ENCODE measurements around the gene CTNNA1. TPM values are rescaled to one million over a fixed set of nuclear protein-coding genes. Genes with fewer than 3 reads are reported as not detected.
"Not testable (repeated sequence)": the region's sequence is repeated elsewhere in the genome, so short reads cannot be mapped to it uniquely, and the experiment has no call there.

CTNNA1 gene
- total RNA-seq, 2 experiments from 2014 or later, result 58.1 to 69.7 TPM

GRCh38 chr5:138803935-138804334 lies 50.7 kb downstream of the CTNNA1 start:
- H3K27me3 Mint-ChIP-seq, result peaks cover 65% of the 10 kb centered on the region

GRCh38 chr5:138805096-138805495 lies 51.9 kb downstream of the CTNNA1 start:
- H3K9me3 Mint-ChIP-seq, result peaks cover 5% of the 10 kb centered on the region
- H3K27ac Mint-ChIP-seq, result no peak overlapping the region
- H3K4me1 Mint-ChIP-seq, result peaks cover 8% of the 10 kb centered on the region

More at GRCh38 chr5:138803935-138804334, 50.7 kb downstream of the CTNNA1 start:
- Mint-ChIP-seq H3K36me3 (peaks cover 7% of the 10 kb centered on the region), H3K9me3 (peaks cover 5% of the 10 kb centered on the region), H3K4me3 (no peak overlapping the region), H3K27ac (no peak overlapping the region), H3K4me1 (peaks cover 8% of the 10 kb centered on the region)
- DNase-seq, result no peak

GRCh38 chr5:138807182-138807581 lies 54.0 kb downstream of the CTNNA1 start:
- DNase-seq, result no peak
- Mint-ChIP-seq H3K27ac (no peak overlapping the region), H3K9me3 (peaks cover 5% of the 10 kb centered on the region), H3K36me3 (peaks cover 8% of the 10 kb centered on the region), H3K27me3 (peaks cover 40% of the 10 kb centered on the region), H3K4me1 (peaks cover 8% of the 10 kb centered on the region), H3K4me3 (no peak overlapping the region)

More at GRCh38 chr5:138805096-138805495, 51.9 kb downstream of the CTNNA1 start:
- H3K4me3 Mint-ChIP-seq, result no peak overlapping the region
- DNase-seq, result no peak
- H3K27me3 Mint-ChIP-seq, result peaks cover 56% of the 10 kb centered on the region
- H3K36me3 Mint-ChIP-seq, result peaks cover 7% of the 10 kb centered on the region

GRCh38 chr5:138809391-138809790 lies 56.2 kb downstream of the CTNNA1 start:
- Mint-ChIP-seq H3K27me3 (peaks cover 24% of the 10 kb centered on the region), H3K4me3 (no peak overlapping the region), H3K36me3 (peaks cover 8% of the 10 kb centered on the region), H3K9me3 (peaks cover 5% of the 10 kb centered on the region), H3K27ac (no peak overlapping the region), H3K4me1 (peaks cover 8% of the 10 kb centered on the region)
- DNase-seq, result no peak

- DNase-seq, H3K36me3 Mint-ChIP-seq, H3K4me1 Mint-ChIP-seq, H3K9me3 Mint-ChIP-seq, H3K4me3 Mint-ChIP-seq, H3K27ac Mint-ChIP-seq: not testable (repeated sequence)
- peaks cover 17% of the 10 kb centered on the region for H3K27me3 Mint-ChIP-seq
Measured at GRCh38 chr5:138810861-138811260, 57.6 kb downstream of the CTNNA1 start.

GRCh38 chr5:138815529-138815928 lies 62.3 kb downstream of the CTNNA1 start:
- peaks cover 2% of the 10 kb centered on the region for H3K36me3 Mint-ChIP-seq
- H3K27me3 Mint-ChIP-seq, result no peaks in the 10 kb centered on the region
- no peak for DNase-seq
- no peak overlapping the region for H3K27ac Mint-ChIP-seq
- H3K4me1 Mint-ChIP-seq, result no peaks in the 10 kb centered on the region
- H3K4me3 Mint-ChIP-seq, result no peak overlapping the region
- H3K9me3 Mint-ChIP-seq, result no peaks in the 10 kb centered on the region

GRCh38 chr5:138817241-138817640 lies 64.0 kb downstream of the CTNNA1 start:
- H3K36me3 Mint-ChIP-seq, result peaks cover 2% of the 10 kb centered on the region
- peaks cover 11% of the 10 kb centered on the region for H3K27me3 Mint-ChIP-seq
- DNase-seq, result no peak

GRCh38 chr5:138819081-138819480 lies 65.9 kb downstream of the CTNNA1 start:
- Mint-ChIP-seq H3K27ac (no peak overlapping the region), H3K9me3 (no peaks in the 10 kb centered on the region), H3K36me3 (peaks cover 2% of the 10 kb centered on the region), H3K4me1 (no peaks in the 10 kb centered on the region), H3K27me3 (peaks cover 25% of the 10 kb centered on the region), H3K4me3 (no peak overlapping the region)
- DNase-seq, result no peak

More at GRCh38 chr5:138817241-138817640, 64.0 kb downstream of the CTNNA1 start:
- H3K9me3 Mint-ChIP-seq, result no peaks in the 10 kb centered on the region
- no peaks in the 10 kb centered on the region for H3K4me1 Mint-ChIP-seq
- H3K4me3 Mint-ChIP-seq, result no peak overlapping the region
- no peak overlapping the region for H3K27ac Mint-ChIP-seq

- H3K9me3 Mint-ChIP-seq, result no peaks in the 10 kb centered on the region
- no peak for DNase-seq
- H3K27ac Mint-ChIP-seq, result no peak overlapping the region
- no peaks in the 10 kb centered on the region for H3K36me3 Mint-ChIP-seq
- H3K27me3 Mint-ChIP-seq, result peaks cover 26% of the 10 kb centered on the region
- H3K4me1 Mint-ChIP-seq, result peaks cover 4% of the 10 kb centered on the region
- no peak overlapping the region for H3K4me3 Mint-ChIP-seq
Measured at GRCh38 chr5:138820695-138821094, 67.5 kb downstream of the CTNNA1 start.

- no peak overlapping the region for H3K27ac Mint-ChIP-seq
- H3K4me1 Mint-ChIP-seq, result peaks cover 4% of the 10 kb centered on the region
- no peaks in the 10 kb centered on the region for H3K9me3 Mint-ChIP-seq
- no peak for DNase-seq
- peaks cover 30% of the 10 kb centered on the region for H3K27me3 Mint-ChIP-seq
- H3K4me3 Mint-ChIP-seq, result no peak overlapping the region
- H3K36me3 Mint-ChIP-seq, result peaks cover 7% of the 10 kb centered on the region
Measured at GRCh38 chr5:138824516-138824915, 71.3 kb downstream of the CTNNA1 start.

- H3K36me3 Mint-ChIP-seq, result peaks cover 7% of the 10 kb centered on the region
- H3K27ac Mint-ChIP-seq, result no peak overlapping the region
- H3K9me3 Mint-ChIP-seq, result no peaks in the 10 kb centered on the region
- peaks cover 4% of the 10 kb centered on the region for H3K4me1 Mint-ChIP-seq
- H3K27me3 Mint-ChIP-seq, result peaks cover 30% of the 10 kb centered on the region
- no peak overlapping the region for H3K4me3 Mint-ChIP-seq
- peak; percentile 4 for DNase-seq
Measured at GRCh38 chr5:138824924-138825863, 72.0 kb downstream of the CTNNA1 start.

- no peaks in the 10 kb centered on the region for H3K9me3 Mint-ChIP-seq
- H3K4me3 Mint-ChIP-seq, result no peak overlapping the region
- peaks cover 7% of the 10 kb centered on the region for H3K36me3 Mint-ChIP-seq
- DNase-seq, result no peak
- peaks cover 7% of the 10 kb centered on the region for H3K27me3 Mint-ChIP-seq
- H3K4me1 Mint-ChIP-seq, result peaks cover 6% of the 10 kb centered on the region
- H3K27ac Mint-ChIP-seq, result no peak overlapping the region
Measured at GRCh38 chr5:138828556-138828955, 75.3 kb downstream of the CTNNA1 start.

GRCh38 chr5:138829341-138829740 lies 76.1 kb downstream of the CTNNA1 start:
- H3K36me3 Mint-ChIP-seq, result peaks cover 7% of the 10 kb centered on the region

GRCh38 chr5:138831703-138832102 lies 78.5 kb downstream of the CTNNA1 start:
- no peak for DNase-seq
- H3K4me3 Mint-ChIP-seq, result no peak overlapping the region
- no peak overlapping the region for H3K27ac Mint-ChIP-seq
- peaks cover 2% of the 10 kb centered on the region for H3K4me1 Mint-ChIP-seq
- peaks cover 4% of the 10 kb centered on the region for H3K27me3 Mint-ChIP-seq
- H3K9me3 Mint-ChIP-seq, result no peaks in the 10 kb centered on the region
- peaks cover 7% of the 10 kb centered on the region for H3K36me3 Mint-ChIP-seq

More at GRCh38 chr5:138829341-138829740, 76.1 kb downstream of the CTNNA1 start:
- no peak overlapping the region for H3K27ac Mint-ChIP-seq
- H3K4me1 Mint-ChIP-seq, result peaks cover 6% of the 10 kb centered on the region
- no peaks in the 10 kb centered on the region for H3K9me3 Mint-ChIP-seq
- DNase-seq, result no peak
- peaks cover 7% of the 10 kb centered on the region for H3K27me3 Mint-ChIP-seq
- no peak overlapping the region for H3K4me3 Mint-ChIP-seq

- Mint-ChIP-seq H3K27ac (no peak overlapping the region), H3K36me3 (peaks cover 7% of the 10 kb centered on the region), H3K9me3 (no peaks in the 10 kb centered on the region), H3K4me1 (peaks cover 2% of the 10 kb centered on the region), H3K27me3 (peaks cover 7% of the 10 kb centered on the region), H3K4me3 (no peak overlapping the region)
- no peak for DNase-seq
Measured at GRCh38 chr5:138832218-138832617, 79.0 kb downstream of the CTNNA1 start.

GRCh38 chr5:138833080-138833479 lies 79.9 kb downstream of the CTNNA1 start:
- Mint-ChIP-seq H3K4me1 (peaks cover 2% of the 10 kb centered on the region), H3K9me3 (no peaks in the 10 kb centered on the region), H3K27me3 (peaks cover 12% of the 10 kb centered on the region), H3K27ac (no peak overlapping the region), H3K4me3 (no peak overlapping the region), H3K36me3 (peaks cover 7% of the 10 kb centered on the region)
- no peak for DNase-seq

Data from activated naive CD8-positive, alpha-beta T cell treated with anti-CD3 and anti-CD28 coated beads for 36 hours (primary cell).